ENCODE measurements around the gene KLHDC9.

The KLHDC9 gene

DNA sequence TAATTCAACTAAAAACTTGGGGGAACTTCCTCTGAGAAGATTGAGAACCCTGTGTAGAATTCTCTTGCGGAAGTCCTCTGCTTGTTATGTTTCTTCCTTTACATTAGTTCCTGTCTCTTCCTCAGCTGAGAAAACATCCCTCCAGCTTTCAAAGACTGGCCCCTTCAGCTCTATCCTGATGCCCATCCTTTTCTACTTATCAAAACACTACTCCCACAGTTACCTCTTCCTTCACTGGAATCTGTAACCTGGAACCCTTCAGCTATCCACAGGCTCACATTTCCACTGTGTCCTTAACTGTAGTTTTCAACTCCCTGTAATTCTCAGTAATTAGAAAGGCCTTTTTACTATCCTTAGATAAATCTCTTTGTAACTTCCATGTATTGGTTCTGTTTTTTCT is 40.3 kb downstream of the KLHDC9 start:
- TF ChIP-seq, protein P1, sequence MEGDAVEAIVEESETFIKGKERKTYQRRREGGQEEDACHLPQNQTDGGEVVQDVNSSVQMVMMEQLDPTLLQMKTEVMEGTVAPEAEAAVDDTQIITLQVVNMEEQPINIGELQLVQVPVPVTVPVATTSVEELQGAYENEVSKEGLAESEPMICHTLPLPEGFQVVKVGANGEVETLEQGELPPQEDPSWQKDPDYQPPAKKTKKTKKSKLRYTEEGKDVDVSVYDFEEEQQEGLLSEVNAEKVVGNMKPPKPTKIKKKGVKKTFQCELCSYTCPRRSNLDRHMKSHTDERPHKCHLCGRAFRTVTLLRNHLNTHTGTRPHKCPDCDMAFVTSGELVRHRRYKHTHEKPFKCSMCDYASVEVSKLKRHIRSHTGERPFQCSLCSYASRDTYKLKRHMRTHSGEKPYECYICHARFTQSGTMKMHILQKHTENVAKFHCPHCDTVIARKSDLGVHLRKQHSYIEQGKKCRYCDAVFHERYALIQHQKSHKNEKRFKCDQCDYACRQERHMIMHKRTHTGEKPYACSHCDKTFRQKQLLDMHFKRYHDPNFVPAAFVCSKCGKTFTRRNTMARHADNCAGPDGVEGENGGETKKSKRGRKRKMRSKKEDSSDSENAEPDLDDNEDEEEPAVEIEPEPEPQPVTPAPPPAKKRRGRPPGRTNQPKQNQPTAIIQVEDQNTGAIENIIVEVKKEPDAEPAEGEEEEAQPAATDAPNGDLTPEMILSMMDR (IDR thresholded peaks at IDR 0.05; ENCODE audit: borderline replicate concordance, extremely low read depth, low read length, poor library complexity, severe bottlenecking) = no peak
- TF ChIP-seq EZH2 (IDR thresholded peaks at IDR 0.05; ENCODE audit: borderline replicate concordance, low read depth, low read length, severe bottlenecking) = no peak
- H3K27me3 ChIP-seq (ENCODE audit: insufficient read depth, low read length, poor library complexity) = no peaks in the 10 kb centered on the region
- no peak overlapping the region for H3K4me3 ChIP-seq (ENCODE audit: low read depth in 1 of 2, low read length in 2 of 2)
- H3K4me1 ChIP-seq (ENCODE audit: insufficient read depth, low read length) = peaks cover 8% of the 10 kb centered on the region
- H4K20me1 ChIP-seq (ENCODE audit: insufficient read depth, low read length) = no peaks in the 10 kb centered on the region
- DNase-seq = no peak
- peaks cover 5% of the 10 kb centered on the region for H3K36me3 ChIP-seq (ENCODE audit: insufficient read depth, low read length)
- no peak overlapping the region for H3K27ac ChIP-seq (ENCODE audit: low read length)
- H2AFZ ChIP-seq (ENCODE audit: low read depth, low read length) = no peak overlapping the region
- ATAC-seq (ENCODE audit: insufficient read depth, low read depth) = no peak
- H3K9ac ChIP-seq (ENCODE audit: low read depth, low read length) = no peak overlapping the region
- H3K4me2 ChIP-seq (ENCODE audit: insufficient read depth, low read length) = no peak overlapping the region
- peaks cover 18% of the 10 kb centered on the region for H3K79me2 ChIP-seq (ENCODE audit: insufficient read depth, low read length)
- no peaks in the 10 kb centered on the region for H3K9me3 ChIP-seq (ENCODE audit: insufficient read depth, low read length, severe bottlenecking)

DNA sequence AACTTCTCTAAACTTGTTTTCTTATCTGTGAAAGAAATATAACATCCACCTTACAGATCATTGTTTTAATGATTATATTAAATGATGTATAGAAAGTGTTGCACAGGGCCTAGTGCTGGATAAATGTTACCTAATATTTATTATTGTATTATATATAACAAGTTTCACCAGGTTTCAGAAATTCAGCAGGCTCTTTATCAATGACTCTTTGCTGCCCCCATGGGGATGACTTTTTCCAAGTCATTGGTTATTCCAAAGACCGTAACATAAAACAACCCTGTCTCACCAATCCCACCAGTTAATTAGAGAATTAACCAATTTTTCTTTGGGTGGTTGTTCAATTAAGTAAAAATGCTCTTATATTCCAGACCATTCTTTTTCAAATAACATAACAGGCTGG is 41.6 kb downstream of the KLHDC9 start:
- Histone ChIP-seq H3K4me2 (ENCODE audit: insufficient read depth, low read length) (no peak overlapping the region), H3K9me3 (ENCODE audit: insufficient read depth, low read length, severe bottlenecking) (no peaks in the 10 kb centered on the region), H4K20me1 (ENCODE audit: insufficient read depth, low read length) (no peaks in the 10 kb centered on the region), H3K9ac (ENCODE audit: low read depth, low read length) (no peak overlapping the region), H3K27me3 (ENCODE audit: insufficient read depth, low read length, poor library complexity) (no peaks in the 10 kb centered on the region), H3K4me1 (ENCODE audit: insufficient read depth, low read length) (no peaks in the 10 kb centered on the region; the same call in 1 of the 2 replicates), H3K36me3 (ENCODE audit: insufficient read depth, low read length) (peaks cover 5% of the 10 kb centered on the region), H3K79me2 (ENCODE audit: insufficient read depth, low read length) (0 out of 2 replicates have a peak, but pooled peaks cover 6% of the 10 kb centered on the region), H2AFZ (ENCODE audit: low read depth, low read length) (no peak overlapping the region), H3K4me3 (ENCODE audit: low read depth in 1 of 2, low read length in 2 of 2) (no peak overlapping the region), H3K27ac (ENCODE audit: low read length) (no peak overlapping the region)
- DNase-seq = peak; percentile 49
- TF ChIP-seq, protein P1 (IDR thresholded peaks at IDR 0.05; ENCODE audit: borderline replicate concordance, extremely low read depth, low read length, poor library complexity, severe bottlenecking) = peak; percentile 58
- no peak for TF ChIP-seq EZH2 (IDR thresholded peaks at IDR 0.05; ENCODE audit: borderline replicate concordance, low read depth, low read length, severe bottlenecking)
- peak; percentile 61; the same call in 2 of the 3 replicates for ATAC-seq (ENCODE audit: insufficient read depth, low read depth)

DNA sequence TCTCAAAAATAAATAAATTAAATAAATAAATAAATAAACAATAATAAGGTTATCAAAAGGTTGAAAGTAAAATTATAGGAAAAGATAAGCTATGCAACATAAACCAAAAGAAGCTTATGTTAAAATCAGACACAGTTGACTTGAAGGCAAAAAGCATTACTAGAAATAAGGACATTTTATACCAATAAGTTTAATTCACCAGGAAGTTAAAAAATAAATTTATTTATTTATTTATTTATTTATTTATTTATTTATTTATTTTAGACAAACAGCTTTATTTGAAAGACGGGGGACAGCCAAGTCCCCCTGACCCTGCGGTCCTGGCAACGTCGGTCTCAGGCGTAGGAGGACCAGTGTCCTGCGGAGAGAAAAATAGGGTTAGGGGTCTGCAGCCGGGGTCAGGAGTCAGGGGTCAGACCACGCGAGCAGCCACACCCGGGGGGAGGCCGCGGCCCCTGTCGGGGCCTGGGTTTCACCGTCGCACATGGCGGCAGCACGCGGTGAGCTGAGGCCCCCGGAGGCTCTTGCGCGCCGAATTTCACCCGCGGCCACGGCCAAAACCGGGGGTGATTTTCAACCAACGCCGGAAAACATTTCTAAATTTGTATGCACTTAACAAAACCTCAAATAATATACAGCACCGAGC is 42.7 kb downstream of the KLHDC9 start:
- no peak overlapping the region for H3K27ac ChIP-seq (ENCODE audit: low read length)
- no peaks in the 10 kb centered on the region for H3K4me1 ChIP-seq (ENCODE audit: insufficient read depth, low read length)
- peaks cover 5% of the 10 kb centered on the region for H3K36me3 ChIP-seq (ENCODE audit: insufficient read depth, low read length)
- H2AFZ ChIP-seq (ENCODE audit: low read depth, low read length) = no peak overlapping the region
- no peak for TF ChIP-seq EZH2 (IDR thresholded peaks at IDR 0.05; ENCODE audit: borderline replicate concordance, low read depth, low read length, severe bottlenecking)
- TF ChIP-seq, protein P1 (IDR thresholded peaks at IDR 0.05; ENCODE audit: borderline replicate concordance, extremely low read depth, low read length, poor library complexity, severe bottlenecking) = no peak
- H3K79me2 ChIP-seq (ENCODE audit: insufficient read depth, low read length) = 0 out of 2 replicates have a peak, but pooled peaks cover under 1% of the 10 kb centered on the region
- H3K4me2 ChIP-seq (ENCODE audit: insufficient read depth, low read length) = no peak overlapping the region
- no peaks in the 10 kb centered on the region for H3K9me3 ChIP-seq (ENCODE audit: insufficient read depth, low read length, severe bottlenecking)
- DNase-seq (no peak), ATAC-seq (ENCODE audit: insufficient read depth, low read depth) (no peak)
- H3K27me3 ChIP-seq (ENCODE audit: insufficient read depth, low read length, poor library complexity) = no peaks in the 10 kb centered on the region
- H4K20me1 ChIP-seq (ENCODE audit: insufficient read depth, low read length) = no peaks in the 10 kb centered on the region
- no peak overlapping the region for H3K4me3 ChIP-seq (ENCODE audit: low read depth in 1 of 2, low read length in 2 of 2)
- H3K9ac ChIP-seq (ENCODE audit: low read depth, low read length) = no peak overlapping the region
